NT2/D1 (cell line): Measurements from ENCODE around the gene VEPH1.

Experiments
- SUZ12 ChIP-seq: IDR thresholded peaks from 2 replicates; pipeline ENCODE4 v1.6.1; 2011; ENCODE audit not compliant: insufficient read length, insufficient read depth; ENCODE audit errors: extremely low read depth
- YY1 ChIP-seq: IDR thresholded peaks from 2 replicates; pipeline ENCODE4 v1.6.1; 2011; ENCODE audit not compliant: insufficient read length, insufficient read depth
- ZNF274 ChIP-seq: IDR thresholded peaks from 2 replicates; pipeline ENCODE4 v1.6.1; 2011; ENCODE audit warnings: mild to moderate bottlenecking, low read depth, low read length

DNA sequence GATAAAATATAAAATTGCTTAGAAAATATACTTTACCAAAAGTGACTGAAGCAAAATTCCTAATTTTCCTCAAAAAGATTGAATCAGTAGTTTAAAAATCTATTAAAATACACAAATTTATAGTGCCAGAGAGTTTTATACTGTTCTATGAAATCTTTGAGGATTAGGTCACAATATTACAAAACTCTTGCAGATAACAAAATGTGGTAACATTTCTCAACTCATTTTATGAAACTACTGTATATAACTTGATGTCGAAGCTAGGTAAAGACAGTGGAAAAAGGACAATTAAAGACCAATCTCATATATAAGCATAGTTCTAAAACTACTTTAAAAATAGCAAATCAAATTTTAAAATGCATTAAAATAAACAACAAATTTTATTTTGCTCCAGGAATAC, 15.9 kb downstream of the VEPH1 start:
- TF ChIP-seq ZNF274 (no peak), YY1 (no peak), SUZ12 (no peak)
